ENCODE results near the gene EIF4G3.

DNA sequence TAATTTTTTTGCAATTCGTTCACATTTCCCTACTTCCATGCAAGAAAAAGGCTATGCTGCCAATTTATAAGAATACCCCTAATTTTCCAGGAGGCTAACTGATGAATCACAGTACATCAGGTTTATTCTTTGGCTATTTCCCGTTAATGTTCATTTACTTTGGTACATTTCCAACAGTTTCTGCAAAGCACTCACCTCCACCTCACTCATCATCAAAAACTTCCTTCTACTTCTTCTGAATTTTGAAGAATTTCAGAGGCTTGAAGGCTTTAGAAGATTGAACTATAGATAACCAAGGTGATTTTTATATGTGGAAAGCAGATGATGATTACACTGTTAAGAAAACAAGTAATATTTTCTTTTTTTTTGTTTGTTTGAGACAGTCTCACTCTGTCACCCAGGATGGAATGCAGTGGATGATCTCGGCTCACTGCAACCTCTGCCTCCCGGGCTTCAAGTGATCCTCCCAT lies 329.1 kb downstream of the EIF4G3 start:
- TF ChIP-seq, protein P1, sequence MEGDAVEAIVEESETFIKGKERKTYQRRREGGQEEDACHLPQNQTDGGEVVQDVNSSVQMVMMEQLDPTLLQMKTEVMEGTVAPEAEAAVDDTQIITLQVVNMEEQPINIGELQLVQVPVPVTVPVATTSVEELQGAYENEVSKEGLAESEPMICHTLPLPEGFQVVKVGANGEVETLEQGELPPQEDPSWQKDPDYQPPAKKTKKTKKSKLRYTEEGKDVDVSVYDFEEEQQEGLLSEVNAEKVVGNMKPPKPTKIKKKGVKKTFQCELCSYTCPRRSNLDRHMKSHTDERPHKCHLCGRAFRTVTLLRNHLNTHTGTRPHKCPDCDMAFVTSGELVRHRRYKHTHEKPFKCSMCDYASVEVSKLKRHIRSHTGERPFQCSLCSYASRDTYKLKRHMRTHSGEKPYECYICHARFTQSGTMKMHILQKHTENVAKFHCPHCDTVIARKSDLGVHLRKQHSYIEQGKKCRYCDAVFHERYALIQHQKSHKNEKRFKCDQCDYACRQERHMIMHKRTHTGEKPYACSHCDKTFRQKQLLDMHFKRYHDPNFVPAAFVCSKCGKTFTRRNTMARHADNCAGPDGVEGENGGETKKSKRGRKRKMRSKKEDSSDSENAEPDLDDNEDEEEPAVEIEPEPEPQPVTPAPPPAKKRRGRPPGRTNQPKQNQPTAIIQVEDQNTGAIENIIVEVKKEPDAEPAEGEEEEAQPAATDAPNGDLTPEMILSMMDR (conservative IDR thresholded peaks at IDR 0.05): no peak
- TF ChIP-seq ZFX (IDR thresholded peaks at IDR 0.05): no peak

All from C4-2B (cell line).